Measurements from ENCODE around the gene ULK4.
A peak's percentile ranks its signal among the peaks of the same experiment; 100 is the strongest.
"Not testable (repeated sequence)": the region's sequence is repeated elsewhere in the genome, so short reads cannot be mapped to it uniquely, and the experiment has no call there.

The ULK4 gene

DNA sequence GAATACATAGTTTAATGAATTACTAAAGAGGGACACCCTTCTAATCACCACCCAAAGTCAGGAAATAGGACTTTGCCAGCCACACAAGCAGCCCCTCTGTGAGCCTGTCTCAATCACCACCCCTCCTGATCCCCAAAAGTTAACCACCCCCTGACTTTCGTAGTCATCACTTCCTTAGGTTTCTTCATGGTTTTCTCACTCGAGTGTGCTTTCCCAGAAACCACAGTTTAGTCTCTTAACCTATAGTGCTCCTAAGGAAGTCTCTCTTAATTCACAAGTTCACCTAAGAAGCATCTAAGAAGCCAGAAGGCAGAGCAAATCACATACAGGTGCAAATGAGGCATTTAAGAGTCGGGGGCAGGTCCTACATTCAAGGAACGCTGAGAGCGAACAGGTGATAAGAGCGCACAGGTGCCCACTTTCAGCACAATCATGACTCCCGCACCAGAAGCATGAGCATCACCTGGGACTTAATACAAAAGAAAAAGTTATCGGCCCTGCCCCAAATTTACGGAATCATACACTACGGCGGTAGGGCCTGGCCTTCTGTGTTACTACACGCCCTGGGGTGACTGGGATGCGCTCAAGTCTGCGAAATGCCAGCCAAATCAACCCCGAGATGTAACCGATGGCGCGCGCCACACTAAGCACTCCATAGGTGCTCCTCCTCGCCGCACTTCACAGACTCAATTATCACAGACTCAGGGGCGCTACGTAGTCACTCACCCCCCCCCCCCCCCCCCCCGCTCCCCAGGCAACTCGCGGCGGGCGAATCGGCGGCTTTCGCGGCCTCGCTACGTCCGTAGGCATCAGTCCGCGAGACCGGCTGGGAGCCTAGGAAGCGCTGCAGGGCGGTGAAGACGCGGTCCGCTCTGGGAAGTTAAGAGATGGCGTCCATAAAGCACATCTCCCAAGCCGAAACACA, 815 bp downstream of the ULK4 start:
- DNase-seq (ENCODE audit: low read depth in 1 of 2, low spot score in 1 of 2) = peak; percentile 8 to 14

DNA sequence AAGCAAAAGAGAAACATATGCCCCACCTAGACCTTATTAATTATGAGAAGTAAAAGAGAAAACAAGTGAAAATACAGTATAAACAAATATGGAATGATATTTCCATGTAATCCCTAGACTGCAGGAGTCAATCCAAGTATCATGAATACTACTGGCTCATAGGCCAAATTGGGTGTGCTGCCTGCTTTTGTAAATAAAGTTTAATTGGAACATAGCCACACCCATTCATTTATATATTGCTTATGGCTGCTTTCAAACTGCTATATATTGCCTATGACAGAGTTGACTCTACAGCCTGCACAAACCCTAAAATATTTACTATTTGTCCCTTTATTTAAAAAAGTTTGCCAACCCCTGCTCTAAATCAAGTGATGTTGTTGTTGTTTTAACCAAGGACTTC, 5.3 kb downstream of the ULK4 start:
- no peak for DNase-seq (ENCODE audit: low read depth in 1 of 2, low spot score in 1 of 2)

DNA sequence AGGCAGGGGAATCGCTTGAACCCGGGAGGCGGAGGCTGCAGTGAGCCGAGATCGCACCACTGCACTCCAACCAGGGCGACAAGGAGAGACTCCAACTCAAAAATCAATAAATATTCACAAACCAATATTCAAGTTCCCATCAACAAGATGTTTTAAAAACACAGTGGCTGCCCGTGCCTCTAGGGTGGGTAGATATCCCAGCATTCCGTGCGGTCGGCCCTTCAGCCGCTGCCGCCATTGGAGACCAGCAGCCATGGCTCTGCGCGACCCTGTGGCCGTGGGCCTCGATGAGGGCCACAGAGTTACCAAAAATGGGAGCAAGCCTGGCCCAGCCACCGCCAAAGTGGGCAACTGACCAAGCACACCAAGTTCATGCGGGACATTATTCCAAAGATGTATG, 6.7 kb downstream of the ULK4 start:
- DNase-seq (ENCODE audit: low read depth in 1 of 2, low spot score in 1 of 2) = no peak

DNA sequence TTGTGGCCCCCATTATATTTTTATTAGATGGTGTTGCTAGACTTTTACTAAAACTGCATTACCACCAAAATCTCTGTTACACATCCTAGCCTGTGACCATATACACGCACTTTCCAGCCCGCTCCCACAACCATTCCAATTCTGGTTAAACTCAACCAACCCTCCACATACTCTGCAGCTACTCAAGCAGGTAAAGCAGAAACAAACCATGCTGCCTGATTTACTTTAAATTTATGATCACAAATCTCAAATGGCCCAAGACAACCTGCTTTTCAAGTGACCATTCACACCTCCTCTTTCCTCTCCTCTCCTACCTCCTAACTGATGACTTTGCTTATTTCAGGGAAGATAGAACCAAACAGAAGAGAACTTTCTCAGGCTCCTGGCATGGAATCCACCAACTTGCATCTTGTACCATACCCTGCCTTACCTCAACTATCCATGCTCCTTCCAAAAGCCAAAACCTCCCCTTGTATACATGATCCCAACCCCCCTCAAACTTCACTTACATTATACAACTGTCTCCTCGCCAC, 18.5 kb downstream of the ULK4 start:
- no peak for DNase-seq (ENCODE audit: low read depth in 1 of 2, low spot score in 1 of 2)

DNA sequence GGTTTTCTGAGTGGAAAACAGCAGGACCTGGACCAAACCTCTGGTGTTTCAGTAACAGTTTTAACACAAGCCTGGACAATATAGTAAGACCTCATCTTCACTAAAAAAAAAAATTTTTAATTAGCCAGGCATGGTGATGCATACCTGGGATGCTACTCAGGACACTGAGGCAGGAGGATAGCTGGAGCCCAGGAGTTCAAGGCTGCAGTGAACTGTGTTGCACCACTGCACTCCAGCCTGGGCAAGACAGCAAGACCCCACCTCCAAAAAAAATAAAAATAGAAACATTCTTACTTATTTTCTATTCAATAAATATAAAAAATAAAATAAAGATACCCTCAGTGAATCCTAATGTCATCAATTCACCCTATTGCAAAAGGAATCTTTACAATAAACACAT, 21.5 kb downstream of the ULK4 start:
- DNase-seq (ENCODE audit: low read depth in 1 of 2, low spot score in 1 of 2) = no peak

DNA sequence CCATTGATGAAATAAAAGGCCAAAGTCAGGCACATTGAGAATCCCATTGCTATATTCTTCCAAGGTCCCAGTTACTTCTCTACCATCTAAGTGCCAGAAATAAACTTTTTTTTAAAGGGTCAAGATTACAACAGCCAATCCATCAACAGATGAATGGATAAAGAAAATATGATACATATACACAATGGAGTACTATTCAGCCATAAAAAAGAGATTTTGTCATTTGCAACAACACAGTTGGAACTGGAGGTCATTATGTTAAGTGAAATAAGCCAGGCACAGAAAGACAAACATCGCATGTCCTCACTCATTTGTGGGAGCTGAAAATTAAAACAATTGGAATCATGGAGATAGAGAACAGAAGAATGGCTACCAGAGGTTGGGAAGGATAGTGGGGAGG, 25.5 kb downstream of the ULK4 start:
- no peak for DNase-seq (ENCODE audit: low read depth in 1 of 2, low spot score in 1 of 2)

DNA sequence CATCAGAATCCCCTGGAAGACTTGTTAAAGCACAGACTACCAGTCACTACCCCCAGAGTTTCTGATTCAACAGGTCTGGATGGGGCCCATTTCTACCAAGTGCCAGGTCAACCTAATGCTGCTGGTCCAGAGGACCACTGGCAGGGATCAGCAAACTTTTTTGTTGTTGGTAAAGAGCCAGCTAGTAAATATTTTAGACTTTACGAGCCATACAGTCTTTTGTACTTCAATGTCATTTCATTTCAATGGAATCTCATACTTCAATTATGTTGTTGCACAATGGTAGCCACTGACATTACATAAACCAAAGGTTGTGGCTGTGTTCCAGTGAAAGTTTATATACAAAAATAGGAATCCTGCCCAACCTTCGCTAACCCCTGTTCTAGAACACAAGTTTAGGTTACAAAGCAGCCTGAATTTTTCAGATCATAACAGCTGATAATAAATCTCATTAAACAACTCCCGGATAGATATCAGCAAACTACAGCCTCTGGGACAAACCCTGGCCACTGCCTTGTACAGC, 28.7 kb downstream of the ULK4 start:
- no peak for DNase-seq (ENCODE audit: low read depth in 1 of 2, low spot score in 1 of 2)

DNA sequence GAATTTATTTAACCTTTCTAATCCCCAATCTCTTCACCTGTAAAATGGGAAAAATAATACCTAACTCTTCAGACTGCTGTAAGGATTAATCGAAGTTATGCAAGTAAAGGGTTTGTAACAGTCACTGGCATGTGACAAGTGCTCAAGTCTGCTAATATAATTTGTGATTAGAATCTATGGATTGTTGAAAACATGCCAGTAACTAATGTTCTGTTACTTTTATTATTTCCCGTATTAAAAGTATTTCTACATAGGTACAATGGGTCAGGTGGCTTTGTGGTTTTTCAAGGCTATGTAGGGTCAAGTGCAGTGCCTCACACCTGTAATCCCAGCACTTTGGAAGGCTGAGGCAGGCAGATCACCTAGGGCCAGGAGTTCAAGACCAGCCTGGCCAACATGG, 29.4 kb downstream of the ULK4 start:
- no peak for DNase-seq (ENCODE audit: low read depth in 1 of 2, low spot score in 1 of 2)

DNA sequence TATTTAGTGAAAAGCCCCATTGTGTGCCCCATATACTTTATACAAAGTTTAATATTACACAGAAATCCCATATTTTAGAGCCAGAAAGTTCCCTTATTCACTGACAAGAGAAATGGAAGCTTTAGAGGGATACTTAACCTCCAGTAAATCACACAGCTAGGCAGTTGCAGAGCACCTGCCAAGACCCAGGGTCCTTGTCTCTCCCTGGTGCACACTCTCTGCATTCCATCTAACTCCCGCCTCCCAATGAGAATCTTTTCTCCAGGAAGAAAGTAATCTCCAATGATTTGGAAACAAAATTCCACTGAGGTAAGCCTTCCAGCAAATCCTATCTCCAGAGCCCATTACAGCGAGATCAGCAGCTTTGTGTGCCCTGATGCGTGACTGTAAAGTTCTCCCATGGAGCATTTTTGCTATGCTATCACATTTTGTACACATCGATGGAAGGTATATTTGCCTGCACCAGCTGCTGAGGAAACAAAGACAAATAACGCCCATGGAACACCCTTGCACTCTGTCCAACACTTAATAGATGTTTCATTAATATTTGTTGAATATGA, 41.4 kb downstream of the ULK4 start:
- no peak for DNase-seq (ENCODE audit: low read depth in 1 of 2, low spot score in 1 of 2)

DNA sequence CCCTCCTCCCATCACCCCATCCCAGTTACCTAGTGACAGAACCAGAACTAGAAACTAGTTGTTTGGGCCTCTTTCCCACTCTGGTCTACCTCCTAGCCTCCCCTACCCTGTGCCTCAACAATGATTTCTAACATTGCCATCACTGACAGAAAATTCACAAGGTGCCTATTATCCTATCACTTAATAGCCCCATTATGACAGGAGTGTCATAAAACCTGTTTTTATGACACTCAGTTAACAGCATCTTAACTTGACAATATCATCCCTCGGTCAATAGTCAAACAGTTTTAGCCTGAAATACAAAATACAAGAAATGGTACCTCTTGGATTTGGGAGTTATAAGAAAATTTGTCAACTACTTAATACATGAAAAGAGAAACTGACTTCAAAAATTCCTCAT, 46.5 kb downstream of the ULK4 start:
- no peak for DNase-seq (ENCODE audit: low read depth in 1 of 2, low spot score in 1 of 2)

DNA sequence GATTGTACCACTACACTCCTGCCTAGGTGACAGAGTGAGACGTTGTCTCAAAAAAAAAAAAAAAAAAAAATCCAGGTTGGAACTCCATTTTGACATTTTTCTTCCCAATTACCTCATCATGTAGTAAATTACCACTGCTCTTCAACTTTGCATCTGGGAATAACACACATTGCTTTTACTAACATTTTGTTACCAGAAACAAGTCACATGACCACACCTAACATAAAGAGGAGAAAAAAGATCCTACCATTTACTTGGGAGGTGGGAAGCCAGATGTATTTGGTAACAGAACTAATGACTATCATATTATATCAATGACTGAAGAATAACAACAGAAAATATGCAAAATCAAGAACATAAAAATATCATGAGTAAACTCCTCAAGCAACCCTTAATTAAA, 49.6 kb downstream of the ULK4 start:
- no peak for DNase-seq (ENCODE audit: low read depth in 1 of 2, low spot score in 1 of 2)

DNA sequence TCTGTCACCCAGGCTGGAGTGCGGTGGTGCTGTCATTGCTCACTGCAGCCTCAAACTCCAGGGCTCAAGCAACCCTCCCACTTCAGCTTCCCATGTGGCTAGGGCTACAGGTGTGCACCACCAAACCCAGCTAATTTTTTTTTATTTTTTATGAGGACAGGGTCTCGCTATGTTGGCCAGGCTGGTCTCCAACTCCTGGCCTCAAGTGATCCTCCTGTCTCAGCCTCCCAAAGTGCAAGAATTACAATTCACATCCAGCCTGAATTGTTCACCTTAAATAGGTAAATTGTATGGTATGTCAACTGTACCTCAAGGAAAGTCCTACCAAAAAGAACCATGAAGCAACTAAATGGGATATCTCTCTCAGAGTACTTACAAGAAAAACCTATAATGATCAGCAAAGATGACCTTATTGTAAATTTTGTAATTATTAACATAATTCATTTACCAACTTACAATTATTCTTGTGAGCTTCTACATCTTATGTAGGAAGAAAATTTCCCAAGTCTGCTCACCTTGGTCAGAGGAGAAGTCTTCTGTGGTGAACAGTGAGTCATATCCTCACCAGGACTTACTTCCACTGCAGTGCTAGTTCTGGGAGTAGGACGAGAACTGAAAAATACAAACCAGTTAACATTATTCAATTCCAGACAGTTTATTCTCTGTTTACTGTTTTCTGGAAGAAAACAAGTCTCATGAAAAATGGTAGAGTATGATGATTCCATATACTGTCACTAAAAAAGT, 54.4 kb downstream of the ULK4 start:
- DNase-seq (ENCODE audit: low read depth in 1 of 2, low spot score in 1 of 2) = no peak

DNA sequence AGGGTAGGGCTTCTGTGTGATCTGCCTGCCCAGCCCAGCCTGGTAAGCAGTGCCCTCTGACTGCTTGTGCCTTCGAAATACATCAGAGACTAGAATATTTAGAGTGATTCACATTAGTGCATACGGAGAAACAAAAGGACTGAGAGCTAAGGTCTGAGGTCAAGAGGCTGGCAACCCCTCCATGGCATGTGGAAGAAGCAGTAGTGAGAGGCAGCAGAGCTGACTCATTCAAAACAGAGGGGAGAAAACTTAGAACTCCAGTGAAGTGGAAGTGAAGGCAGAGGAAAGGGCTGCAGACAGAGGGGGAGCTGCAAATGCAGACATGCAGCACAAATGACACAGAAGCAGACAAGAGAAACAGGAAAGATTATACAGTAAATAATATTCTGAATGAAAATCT, 61.6 kb downstream of the ULK4 start:
- no peak for DNase-seq (ENCODE audit: low read depth in 1 of 2, low spot score in 1 of 2)

DNA sequence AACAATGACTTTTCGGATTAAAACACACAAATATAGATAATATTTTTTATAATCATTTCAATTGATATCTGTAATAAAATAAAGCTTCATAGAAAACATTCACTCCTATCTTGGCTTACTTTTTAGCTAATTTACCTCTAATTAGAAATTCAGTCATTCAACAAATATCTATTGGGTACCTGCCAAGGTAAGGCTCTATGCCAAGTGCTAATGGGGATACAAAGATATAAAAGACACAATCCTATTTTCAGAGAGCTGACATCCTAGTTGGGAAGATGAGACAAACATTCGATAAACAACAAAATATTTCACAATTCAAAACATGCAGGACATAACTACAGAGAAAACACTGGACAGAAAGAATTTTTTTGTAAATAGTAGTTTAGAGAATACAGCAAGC, 63.3 kb downstream of the ULK4 start:
- DNase-seq (ENCODE audit: low read depth in 1 of 2, low spot score in 1 of 2) = no peak

DNA sequence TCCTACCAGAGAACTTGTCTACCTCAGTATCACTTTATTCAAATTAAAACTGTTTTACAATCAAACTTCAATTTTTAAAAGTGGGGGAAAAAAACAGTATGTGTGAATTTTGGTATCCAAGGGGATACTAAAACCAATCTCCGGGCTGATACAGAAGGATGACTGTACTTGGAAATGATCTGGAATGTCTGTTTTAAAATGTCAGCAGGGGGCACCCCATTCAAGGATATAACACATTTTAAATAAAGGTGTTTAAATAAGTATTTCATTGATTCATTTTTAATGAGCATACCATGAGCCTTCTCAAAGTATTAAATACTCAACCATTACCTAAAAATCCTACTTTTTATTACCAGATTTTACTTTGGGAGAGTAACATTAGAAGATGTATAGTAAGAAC, 67.9 kb downstream of the ULK4 start:
- DNase-seq (ENCODE audit: low read depth in 1 of 2, low spot score in 1 of 2) = no peak

DNA sequence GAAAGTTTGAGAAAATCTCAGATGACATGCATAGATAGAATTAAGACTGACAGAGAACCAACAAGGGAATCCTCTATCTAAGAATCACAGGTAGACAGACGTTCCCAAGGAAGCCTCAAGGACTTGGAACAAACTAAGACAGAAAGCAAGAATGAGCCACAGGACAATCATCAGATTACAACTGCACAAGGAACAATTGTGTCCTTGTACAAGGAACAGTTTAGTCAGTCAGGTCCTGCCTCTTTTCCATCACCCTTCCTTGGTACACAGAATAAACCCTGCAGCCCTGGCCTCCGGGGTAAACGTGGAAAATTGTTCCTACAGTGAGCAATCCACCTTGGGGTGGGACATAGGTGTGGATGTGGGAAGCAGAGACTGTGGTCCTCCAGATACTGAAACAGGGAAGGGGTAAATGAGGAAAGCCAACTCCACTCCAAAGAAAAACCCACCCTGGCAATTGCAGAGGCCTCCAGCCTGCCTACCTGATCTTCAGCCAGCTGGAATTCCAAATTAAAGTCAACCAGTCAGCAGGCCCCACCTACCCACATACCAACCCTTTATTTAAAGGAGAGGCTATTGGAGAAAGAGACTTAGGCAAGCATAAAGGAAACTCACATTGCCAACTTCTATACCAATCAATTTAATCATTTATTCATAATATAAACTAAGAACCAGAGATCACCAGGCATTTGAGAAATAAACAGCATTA, 73.4 kb downstream of the ULK4 start:
- no peak for DNase-seq (ENCODE audit: low read depth in 1 of 2, low spot score in 1 of 2)

DNA sequence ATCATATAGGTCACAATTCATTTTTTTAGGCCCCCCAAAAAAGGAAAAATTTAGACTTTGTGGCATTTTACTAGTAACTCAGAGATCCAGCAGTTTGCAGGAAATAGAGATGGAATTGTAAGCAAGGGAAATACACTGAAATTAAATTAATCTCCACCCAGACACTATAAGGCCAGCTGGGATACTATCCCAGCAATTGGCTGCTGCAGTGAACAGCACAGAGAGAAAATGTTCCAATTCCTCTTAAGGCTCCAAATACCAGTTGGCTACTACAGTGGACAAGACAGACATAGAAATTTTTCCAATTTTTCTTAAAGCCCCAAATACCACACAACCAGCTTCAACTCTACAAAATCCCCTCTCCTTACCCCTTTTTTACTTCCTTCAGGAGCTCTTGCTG, 78.9 kb downstream of the ULK4 start:
- no peak for DNase-seq (ENCODE audit: low read depth in 1 of 2, low spot score in 1 of 2)

DNA sequence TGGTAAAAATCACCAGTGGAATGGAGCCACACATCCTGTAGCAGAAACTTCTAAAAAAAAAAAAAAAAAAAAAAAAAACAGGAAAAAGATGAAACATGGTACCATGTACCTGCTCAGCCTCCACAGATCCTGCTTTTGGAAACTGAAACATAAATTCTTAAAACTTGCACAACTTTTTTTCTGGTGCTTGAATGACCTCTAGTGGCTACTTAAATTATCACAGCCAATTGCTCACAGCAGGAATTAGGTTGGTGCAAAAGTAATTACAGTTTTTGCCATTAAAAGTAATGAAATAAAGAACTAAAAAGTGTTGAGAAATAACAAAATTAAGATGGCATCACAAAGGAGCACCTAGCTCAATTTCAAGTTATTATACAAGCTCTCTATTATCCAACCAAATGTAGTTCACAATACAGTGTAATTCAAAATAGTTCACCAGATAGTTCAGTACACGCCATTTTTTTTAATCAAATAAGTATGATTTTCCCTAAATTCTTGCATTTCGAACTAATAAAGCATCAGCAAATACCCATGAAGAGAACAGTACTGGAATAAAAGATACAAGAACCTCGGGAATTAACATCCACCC, 80.6 kb downstream of the ULK4 start:
- DNase-seq (ENCODE audit: low read depth in 1 of 2, low spot score in 1 of 2) = no peak

DNA sequence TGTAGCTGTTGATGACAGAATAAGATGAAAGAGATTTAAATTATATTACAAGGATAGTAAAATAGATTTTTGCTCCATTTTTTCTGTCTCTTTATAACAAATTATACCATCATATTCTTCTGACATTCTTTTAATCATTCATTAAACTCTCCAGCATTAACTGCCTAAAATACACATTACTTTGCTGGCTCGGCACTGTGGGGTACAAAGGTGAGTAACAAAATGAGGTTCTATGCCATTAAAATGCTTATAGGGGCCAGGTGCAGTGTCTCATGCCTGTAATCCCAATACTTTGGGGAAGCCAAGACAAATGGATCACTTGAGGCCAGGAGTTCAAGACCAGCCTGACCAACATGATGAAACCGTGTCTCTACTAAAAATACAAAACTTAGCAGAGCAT, 81.5 kb downstream of the ULK4 start:
- DNase-seq (ENCODE audit: low read depth in 1 of 2, low spot score in 1 of 2) = no peak

DNA sequence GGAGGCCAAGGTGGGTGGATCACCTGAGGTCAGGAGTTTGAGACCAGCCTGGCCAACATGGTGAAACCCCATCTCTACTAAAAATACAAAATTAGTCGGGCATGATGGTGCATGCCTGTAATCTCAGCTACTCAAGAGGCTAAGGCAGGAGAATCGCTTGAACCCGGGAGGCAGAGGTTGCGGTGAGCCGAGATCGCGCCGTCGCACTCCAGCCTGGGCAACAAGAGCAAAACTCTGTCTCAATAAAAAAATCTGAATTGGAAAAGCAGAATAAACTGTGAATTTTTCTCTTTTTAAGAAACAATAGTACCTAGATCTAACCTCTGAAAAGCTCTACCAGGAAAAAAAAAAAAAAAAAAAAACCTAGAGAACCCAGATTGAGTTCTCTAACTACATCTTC, 84.2 kb downstream of the ULK4 start:
- not testable (repeated sequence) for DNase-seq (ENCODE audit: low read depth in 1 of 2, low spot score in 1 of 2)

DNA sequence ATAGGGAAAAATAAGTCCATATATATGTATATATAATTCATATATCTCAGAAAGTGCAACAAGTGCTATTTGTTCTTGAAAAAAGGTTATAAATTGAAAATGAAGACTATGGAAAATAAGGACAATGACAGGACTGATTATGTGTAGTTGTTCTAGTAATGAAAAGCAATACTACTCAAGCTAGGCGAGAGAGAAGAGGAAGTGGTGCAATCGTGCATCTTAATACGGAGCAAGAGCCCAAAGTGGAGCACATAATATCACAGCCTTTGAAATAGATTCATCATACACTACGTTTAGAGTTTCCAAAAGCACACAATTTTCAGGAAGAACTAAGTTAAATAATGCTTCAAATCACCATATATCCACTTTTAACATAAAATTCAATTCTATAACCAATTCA, 87.9 kb downstream of the ULK4 start:
- DNase-seq (ENCODE audit: low read depth in 1 of 2, low spot score in 1 of 2) = no peak
